Neural cell (in vitro differentiated cells): ENCODE measurements around the gene RBM19.

Source experiments
- CTCF ChIP-seq: fragments of 450-650 bp; IDR thresholded peaks from 2 replicates; pipeline ENCODE4 v1.5.1; 2014; ENCODE audit warnings: antibody characterized with exemption, mild to moderate bottlenecking, moderate library complexity; ENCODE audit not compliant: poor library complexity, severe bottlenecking
- EZH2 ChIP-seq: fragments of 200-600, 300-800 bp; shearing (Covaris generic), sonication (generic); IDR thresholded peaks from 2 replicates; pipeline ENCODE4 v1.6.1; 2014; ENCODE audit warnings: antibody characterized with exemption, low read length, borderline replicate concordance, mild to moderate bottlenecking; ENCODE audit not compliant: insufficient read depth, poor library complexity, severe bottlenecking
- POLR2AphosphoS5 ChIP-seq: IDR thresholded peaks from 2 replicates; pipeline ENCODE4 v1.6.1; 2012

GRCh38 chr12:113930249-113930648 lies 35.9 kb downstream of the RBM19 start:
- TF ChIP-seq POLR2AphosphoS5: no peak
- TF ChIP-seq EZH2: no peak
- TF ChIP-seq CTCF: no peak
